MM.1S (cell line): Measurements from ENCODE around the gene PPP1R7.

Experiments
- DNase-seq: peaks from one replicate; pipeline ENCODE4 v3.0.0-alpha.2; 2015
- H2AFZ ChIP-seq: fragments of 300-600 bp; sonication (generic); 2 replicates; pipeline ENCODE4 v1.6.0; 2016; ENCODE audit warnings: antibody characterized with exemption, low read length
- H3F3A ChIP-seq: fragments of 300-600 bp; sonication (generic); 2 replicates; pipeline ENCODE4 v1.6.1; 2016; ENCODE audit warnings: mild to moderate bottlenecking, antibody characterized with exemption, low read length, moderate library complexity, mixed read lengths; ENCODE audit not compliant: insufficient read depth
- H3K27ac ChIP-seq: fragments of 300-600 bp; sonication (generic); 2 replicates; pipeline ENCODE4 v1.5.1; 2016; ENCODE audit warnings: mild to moderate bottlenecking, low read length
- H3K27me3 ChIP-seq: fragments of 300-600 bp; sonication (generic); replicated peaks from 2 replicates; pipeline ENCODE4 v1.6.0; 2016; ENCODE audit warnings: low read length; ENCODE audit not compliant: insufficient read depth
- H3K36me3 ChIP-seq: fragments of 300-600 bp; sonication (generic); replicated peaks from 2 replicates; pipeline ENCODE4 v1.6.1; 2016; ENCODE audit warnings: mild to moderate bottlenecking, low read length, mixed read lengths; ENCODE audit not compliant: insufficient read depth
- H3K4me1 ChIP-seq: fragments of 300-600 bp; sonication (generic); 2 replicates; pipeline ENCODE4 v1.6.1; 2016; ENCODE audit warnings: low read length, mixed read lengths
- H3K4me2 ChIP-seq: fragments of 300-600 bp; sonication (generic); 2 replicates; pipeline ENCODE4 v1.6.0; 2016; ENCODE audit warnings: low read depth, low read length
- H3K4me3 ChIP-seq: fragments of 300-600 bp; sonication (generic); 2 replicates; pipeline ENCODE4 v1.5.1; 2016; ENCODE audit warnings: low read length, mixed read lengths
- H3K79me2 ChIP-seq: fragments of 300-600 bp; sonication (generic); 2 replicates; pipeline ENCODE4 v1.6.1; 2016; ENCODE audit warnings: mixed run types, low read length, mixed read lengths
- H3K9ac ChIP-seq: fragments of 300-600 bp; sonication (generic); 2 replicates; pipeline ENCODE4 v1.6.1; 2016; ENCODE audit warnings: low read length, mixed read lengths
- H3K9me2 ChIP-seq: fragments of 300-600 bp; sonication (generic); replicated peaks from 2 replicates; pipeline ENCODE4 v1.6.1; 2016; ENCODE audit warnings: mild to moderate bottlenecking, low read length, mixed read lengths; ENCODE audit not compliant: insufficient read depth
- H3K9me3 ChIP-seq: fragments of 300-600 bp; sonication (generic); replicated peaks from 2 replicates; pipeline ENCODE4 v1.6.1; 2016; ENCODE audit warnings: mild to moderate bottlenecking, low read length, mixed read lengths; ENCODE audit not compliant: insufficient read depth
- H4K20me1 ChIP-seq: fragments of 300-600 bp; sonication (generic); 2 replicates; pipeline ENCODE4 v1.6.1; 2016; ENCODE audit warnings: mild to moderate bottlenecking, low read length, moderate library complexity, mixed read lengths; ENCODE audit not compliant: insufficient read depth
- CTCF ChIP-seq: fragments of 300-600 bp; sonication (generic); IDR thresholded peaks from 2 replicates; pipeline ENCODE4 v1.5.1; 2016; ENCODE audit warnings: antibody characterized with exemption, low read length, mixed read lengths
- EZH2 ChIP-seq: fragments of 300-600 bp; sonication (generic); optimal IDR thresholded peaks from 2 replicates; pipeline ENCODE3; 2017; ENCODE audit warnings: low read depth, mild to moderate bottlenecking, antibody characterized with exemption, low read length, mixed read lengths
- EZH2phosphoT487 ChIP-seq: fragments of 300-600 bp; sonication (generic); IDR thresholded peaks from 2 replicates; pipeline ENCODE4 v1.6.1; 2018; ENCODE audit warnings: antibody characterized with exemption, low read length

The PPP1R7 gene

GRCh38 chr2:241105641-241106040 lies 44.6 kb upstream of the PPP1R7 start:
- DNase-seq: no peak
- Histone ChIP-seq H3K79me2 (peaks cover 24% of the 10 kb centered on the region), H3K4me3 (no peak overlapping the region), H3K4me1 (peaks cover 5% of the 10 kb centered on the region; the same call in 1 of the 2 replicates), H3K27ac (no peak overlapping the region), H3K9ac (no peak overlapping the region), H4K20me1 (no peaks in the 10 kb centered on the region), H3K9me2 (no peaks in the 10 kb centered on the region), H3K36me3 (no peaks in the 10 kb centered on the region), H3K4me2 (no peak overlapping the region), H2AFZ (no peak overlapping the region), H3K27me3 (no peaks in the 10 kb centered on the region), H3K9me3 (no peaks in the 10 kb centered on the region), H3F3A (0 out of 2 replicates have a peak, but pooled peaks cover 3% of the 10 kb centered on the region)
- TF ChIP-seq EZH2: no peak
- TF ChIP-seq EZH2phosphoT487: no peak
- no peak for TF ChIP-seq CTCF

GRCh38 chr2:241107031-241107783 lies 43.1 kb upstream of the PPP1R7 start:
- no peak for TF ChIP-seq EZH2
- Histone ChIP-seq H3K4me3 (no peak overlapping the region), H3K4me1 (no peaks in the 10 kb centered on the region), H4K20me1 (no peaks in the 10 kb centered on the region), H3K4me2 (no peak overlapping the region), H3K27ac (no peak overlapping the region), H3K9me3 (no peaks in the 10 kb centered on the region), H3K9ac (no peak overlapping the region), H3K79me2 (peaks cover 10% of the 10 kb centered on the region; the same call in 1 of the 2 replicates), H3K9me2 (no peaks in the 10 kb centered on the region), H3K36me3 (no peaks in the 10 kb centered on the region), H2AFZ (no peak overlapping the region), H3F3A (0 out of 2 replicates have a peak, but pooled peaks cover 3% of the 10 kb centered on the region), H3K27me3 (no peaks in the 10 kb centered on the region)
- no peak for DNase-seq

- H3K9me3 ChIP-seq: no peaks in the 10 kb centered on the region
- no peak overlapping the region for H2AFZ ChIP-seq
- no peak for DNase-seq
- no peak overlapping the region for H3K4me3 ChIP-seq
- H3K36me3 ChIP-seq: no peaks in the 10 kb centered on the region
- H3K9ac ChIP-seq: no peak overlapping the region
- H3K4me2 ChIP-seq: no peak overlapping the region
- no peaks in the 10 kb centered on the region for H3K4me1 ChIP-seq
- TF ChIP-seq CTCF: no peak
- TF ChIP-seq EZH2: no peak
- TF ChIP-seq EZH2phosphoT487: no peak
- no peaks in the 10 kb centered on the region for H3K9me2 ChIP-seq
- no peaks in the 10 kb centered on the region for H3K79me2 ChIP-seq
- no peaks in the 10 kb centered on the region for H4K20me1 ChIP-seq
- no peak overlapping the region for H3K27ac ChIP-seq
- H3F3A ChIP-seq: no peaks in the 10 kb centered on the region
- no peaks in the 10 kb centered on the region for H3K27me3 ChIP-seq
Observed at GRCh38 chr2:241108271-241109209, 41.7 kb upstream of the PPP1R7 start.
